Subcutaneous abdominal adipose tissue (tissue), 5 donors: ENCODE measurements around the gene IHH.

Experiments used
- H3K27ac ChIP-seq: one replicate; pipeline ENCODE4 v1.7.0; 2013; ENCODE audit warnings: low read depth, mild to moderate bottlenecking, inconsistent platforms, low read length, moderate library complexity
- H3K27me3 ChIP-seq, 5 donors: one replicate each; pipeline ENCODE4 v1.7.0; 2013; ENCODE audit warnings: low read length in 5 of 5, inconsistent platforms in 1 of 5; ENCODE audit not compliant: control insufficient read depth in 5 of 5, insufficient read depth in 4 of 5
- H3K36me3 ChIP-seq, 5 donors: one replicate each; pipeline ENCODE4 v1.7.0; 2013; ENCODE audit warnings: low read length in 5 of 5; ENCODE audit not compliant: control insufficient read depth in 5 of 5, insufficient read depth in 5 of 5
- H3K4me1 ChIP-seq, 5 donors: one replicate each; pipeline ENCODE4 v1.7.0; 2013; ENCODE audit warnings: low read length in 5 of 5, mild to moderate bottlenecking in 3 of 5, moderate library complexity in 1 of 5; ENCODE audit not compliant: control insufficient read depth in 5 of 5, insufficient read depth in 5 of 5
- H3K4me3 ChIP-seq, 5 donors: one replicate each; pipeline ENCODE4 v1.7.0; 2013; ENCODE audit warnings: low read length in 5 of 5, low read depth in 1 of 5
- H3K9ac ChIP-seq, 5 donors: one replicate each; pipeline ENCODE4 v1.7.0; 2013; ENCODE audit warnings: low read length in 5 of 5, mild to moderate bottlenecking in 4 of 5, moderate library complexity in 3 of 5
- H3K9me3 ChIP-seq, 5 donors: one replicate each; pipeline ENCODE4 v1.7.0; 2013; ENCODE audit warnings: low read length in 5 of 5; ENCODE audit not compliant: control insufficient read depth in 5 of 5
- donor health status: healthy.
- donor health status: healthy.
- donor health status: healthy.
- donor health status: healthy.
- donor health status: healthy.

IHH gene

GRCh38 chr2:219022041-219022440 is 38.7 kb downstream of the IHH start:
- no peak overlapping the region for H3K4me3 ChIP-seq
- no peaks in the 10 kb centered on the region for H3K36me3 ChIP-seq
- no peak overlapping the region for H3K9ac ChIP-seq
- no peaks in the 10 kb centered on the region for H3K9me3 ChIP-seq
- H3K27ac ChIP-seq = no peak overlapping the region
- H3K27me3 ChIP-seq = peaks cover 4 to 30% (median 16%) of the 10 kb centered on the region in 5 donors
- peaks cover 0 to 2% (median 0%) of the 10 kb centered on the region in 5 donors for H3K4me1 ChIP-seq

GRCh38 chr2:219021591-219021990 is 39.1 kb downstream of the IHH start:
- Histone ChIP-seq H3K4me1 (peaks cover 0 to 2% (median 0%) of the 10 kb centered on the region in 5 donors), H3K36me3 (no peaks in the 10 kb centered on the region), H3K9ac (no peak overlapping the region), H3K9me3 (no peaks in the 10 kb centered on the region), H3K27ac (no peak overlapping the region), H3K27me3 (peaks cover 4 to 30% (median 16%) of the 10 kb centered on the region in 5 donors), H3K4me3 (no peak overlapping the region)

- Histone ChIP-seq H3K9ac (no peak overlapping the region), H3K36me3 (no peaks in the 10 kb centered on the region), H3K4me3 (no peak overlapping the region), H3K27ac (no peak overlapping the region), H3K27me3 (peaks cover 4 to 30% (median 16%) of the 10 kb centered on the region in 5 donors), H3K4me1 (peaks cover 0 to 2% (median 0%) of the 10 kb centered on the region in 5 donors), H3K9me3 (no peaks in the 10 kb centered on the region)
Observed at GRCh38 chr2:219020604-219021365, 39.9 kb downstream of the IHH start.

- peaks cover 4 to 30% (median 16%) of the 10 kb centered on the region in 5 donors for H3K27me3 ChIP-seq
- no peaks in the 10 kb centered on the region for H3K36me3 ChIP-seq
- no peaks in the 10 kb centered on the region for H3K9me3 ChIP-seq
- H3K4me1 ChIP-seq = peaks cover 0 to 2% (median 0%) of the 10 kb centered on the region in 5 donors
- H3K9ac ChIP-seq = no peak overlapping the region
- no peak overlapping the region for H3K27ac ChIP-seq
- no peak overlapping the region for H3K4me3 ChIP-seq
Observed at GRCh38 chr2:219019436-219019835, 41.3 kb downstream of the IHH start.

GRCh38 chr2:219018726-219019125 is 42.0 kb downstream of the IHH start:
- H3K9ac ChIP-seq = no peak overlapping the region
- peaks cover 4 to 27% (median 18%) of the 10 kb centered on the region in 5 donors for H3K27me3 ChIP-seq
- peaks cover 0 to 2% (median 0%) of the 10 kb centered on the region in 5 donors for H3K4me1 ChIP-seq
- H3K27ac ChIP-seq = no peak overlapping the region
- H3K36me3 ChIP-seq = no peaks in the 10 kb centered on the region
- no peak overlapping the region for H3K4me3 ChIP-seq
- no peaks in the 10 kb centered on the region for H3K9me3 ChIP-seq

GRCh38 chr2:219018286-219018685 is 42.4 kb downstream of the IHH start:
- no peak overlapping the region for H3K9ac ChIP-seq
- H3K36me3 ChIP-seq = no peaks in the 10 kb centered on the region
- H3K4me3 ChIP-seq = no peak overlapping the region
- H3K9me3 ChIP-seq = no peaks in the 10 kb centered on the region
- peaks cover 4 to 25% (median 18%) of the 10 kb centered on the region in 5 donors for H3K27me3 ChIP-seq
- H3K4me1 ChIP-seq = peaks cover 0 to 2% (median 0%) of the 10 kb centered on the region in 5 donors
- no peak overlapping the region for H3K27ac ChIP-seq

GRCh38 chr2:219017201-219017931 is 43.4 kb downstream of the IHH start:
- Histone ChIP-seq H3K36me3 (no peaks in the 10 kb centered on the region), H3K9me3 (no peaks in the 10 kb centered on the region), H3K4me1 (peaks cover 0 to 2% (median 0%) of the 10 kb centered on the region in 5 donors), H3K4me3 (no peak overlapping the region), H3K27me3 (peaks cover 4 to 23% (median 17%) of the 10 kb centered on the region in 5 donors), H3K27ac (no peak overlapping the region), H3K9ac (no peak overlapping the region)

- H3K9ac ChIP-seq = no peak overlapping the region
- no peak overlapping the region for H3K4me3 ChIP-seq
- no peaks in the 10 kb centered on the region for H3K9me3 ChIP-seq
- H3K4me1 ChIP-seq = peaks cover 0 to 2% (median 0%) of the 10 kb centered on the region in 5 donors
- H3K36me3 ChIP-seq = no peaks in the 10 kb centered on the region
- peaks cover 4 to 19% (median 13%) of the 10 kb centered on the region in 5 donors for H3K27me3 ChIP-seq
- no peak overlapping the region for H3K27ac ChIP-seq
Observed at GRCh38 chr2:219016721-219017120, 44.0 kb downstream of the IHH start.

- no peak overlapping the region for H3K4me3 ChIP-seq
- H3K9ac ChIP-seq = no peak overlapping the region
- H3K4me1 ChIP-seq = no peaks in the 10 kb centered on the region
- no peaks in the 10 kb centered on the region for H3K9me3 ChIP-seq
- no peaks in the 10 kb centered on the region for H3K36me3 ChIP-seq
- peaks cover 6 to 26% (median 14%) of the 10 kb centered on the region in 5 donors for H3K27me3 ChIP-seq
- H3K27ac ChIP-seq = no peak overlapping the region
Observed at GRCh38 chr2:219010873-219011272, 49.8 kb downstream of the IHH start.

- Histone ChIP-seq H3K9ac (no peak overlapping the region), H3K9me3 (no peaks in the 10 kb centered on the region), H3K4me1 (no peaks in the 10 kb centered on the region), H3K4me3 (no peak overlapping the region), H3K36me3 (no peaks in the 10 kb centered on the region), H3K27me3 (peaks cover 12 to 32% (median 20%) of the 10 kb centered on the region in 5 donors), H3K27ac (no peak overlapping the region)
Observed at GRCh38 chr2:219010162-219010756, 50.5 kb downstream of the IHH start.
